ENCODE measurements around the gene TOMM70. TPM values are rescaled to one million over a fixed set of nuclear protein-coding genes. Genes with fewer than 3 reads are reported as not detected.

TOMM70 gene
- total RNA-seq, 2 experiments from 2014 or later = 56.2 to 57.8 TPM

- H3K36me3 Mint-ChIP-seq (ENCODE audit: low read depth) = no peaks in the 10 kb centered on the region
- intact Hi-C loops (cut with micrococcal nuclease) = no loop called here
- no peaks in the 10 kb centered on the region for H3K9me3 Mint-ChIP-seq
- no peaks in the 10 kb centered on the region for H3K27me3 Mint-ChIP-seq
- DNase-seq (no peak), ATAC-seq (no peak)
- TF ChIP-seq CTCF (IDR thresholded peaks at IDR 0.05) = no peak
- ChIA-PET CTCF (interaction anchor here (1.6 to 1.7 kb wide), 2 partner anchors 12 to 35 kb away, joined by 6 to 7 read pairs; no protein-coding TSS in a partner anchor), POLR2A (interaction anchor here (0.6 to 0.7 kb wide), 2 partner anchors 26 to 93 kb away, joined by 3 read pairs; partner anchors contain the start of genes LNP1 and TOMM70)
- no peak overlapping the region for H3K4me3 Mint-ChIP-seq
- no peaks in the 10 kb centered on the region for H3K4me1 Mint-ChIP-seq (ENCODE audit: low read depth)
- H3K27ac Mint-ChIP-seq = no peak overlapping the region
These were observed 26.8 kb upstream of the TOMM70 start for GRCh38 chr3:100427699-100428098.

GRCh38 chr3:100426067-100426682 is 25.3 kb upstream of the TOMM70 start:
- intact Hi-C loops (cut with micrococcal nuclease) = no loop called here
- Mint-ChIP-seq H3K36me3 (ENCODE audit: low read depth) (no peaks in the 10 kb centered on the region), H3K4me3 (no peak overlapping the region), H3K27me3 (no peaks in the 10 kb centered on the region), H3K9me3 (no peaks in the 10 kb centered on the region), H3K4me1 (ENCODE audit: low read depth) (no peaks in the 10 kb centered on the region), H3K27ac (no peak overlapping the region)
- no peak for ATAC-seq
- no peak for DNase-seq
- ChIA-PET CTCF (interaction anchor here (0.9 to 1.7 kb wide), 3 partner anchors 13 to 153 kb away, joined by 3 to 7 read pairs (median 6); no protein-coding TSS in a partner anchor), POLR2A (no interaction called here)
- TF ChIP-seq CTCF (IDR thresholded peaks at IDR 0.05) = no peak

GRCh38 chr3:100425316-100425715 is 24.4 kb upstream of the TOMM70 start:
- Mint-ChIP-seq H3K9me3 (no peaks in the 10 kb centered on the region), H3K4me3 (no peak overlapping the region), H3K27ac (no peak overlapping the region), H3K4me1 (ENCODE audit: low read depth) (no peaks in the 10 kb centered on the region), H3K36me3 (ENCODE audit: low read depth) (no peaks in the 10 kb centered on the region), H3K27me3 (no peaks in the 10 kb centered on the region)
- POLR2A ChIA-PET = no interaction called here
- CTCF ChIA-PET = interaction anchor here (0.9 kb wide), 1 partner anchor 154 kb away, joined by 3 read pairs; no protein-coding TSS in a partner anchor
- ATAC-seq (no peak), DNase-seq (no peak)
- no peak for TF ChIP-seq CTCF (IDR thresholded peaks at IDR 0.05)
- intact Hi-C loops (cut with micrococcal nuclease) = no loop called here

GRCh38 chr3:100424261-100424660 is 23.4 kb upstream of the TOMM70 start:
- H3K27ac Mint-ChIP-seq = no peak overlapping the region
- intact Hi-C loops (cut with micrococcal nuclease) = no loop called here
- DNase-seq (no peak), ATAC-seq (no peak)
- no peaks in the 10 kb centered on the region for H3K27me3 Mint-ChIP-seq
- ChIA-PET CTCF (no interaction called here), POLR2A (no interaction called here)
- H3K4me3 Mint-ChIP-seq = no peak overlapping the region
- H3K9me3 Mint-ChIP-seq = no peaks in the 10 kb centered on the region
- TF ChIP-seq CTCF (IDR thresholded peaks at IDR 0.05) = no peak
- no peaks in the 10 kb centered on the region for H3K36me3 Mint-ChIP-seq (ENCODE audit: low read depth)
- H3K4me1 Mint-ChIP-seq (ENCODE audit: low read depth) = no peaks in the 10 kb centered on the region

- no peak overlapping the region for H3K4me3 Mint-ChIP-seq
- H3K27ac Mint-ChIP-seq = no peak overlapping the region
- no peaks in the 10 kb centered on the region for H3K9me3 Mint-ChIP-seq
- no peaks in the 10 kb centered on the region for H3K36me3 Mint-ChIP-seq (ENCODE audit: low read depth)
- POLR2A ChIA-PET = no interaction called here
- no peaks in the 10 kb centered on the region for H3K27me3 Mint-ChIP-seq
- H3K4me1 Mint-ChIP-seq (ENCODE audit: low read depth) = no peaks in the 10 kb centered on the region
- DNase-seq = no peak
- TF ChIP-seq CTCF (IDR thresholded peaks at IDR 0.05) = no peak
- intact Hi-C loops (cut with micrococcal nuclease) = no loop called here
- CTCF ChIA-PET = interaction anchor here (1.1 kb wide), 1 partner anchor 107 kb away, joined by 4 read pairs; no protein-coding TSS in a partner anchor
- ATAC-seq = no peak
These were observed 22.7 kb upstream of the TOMM70 start for GRCh38 chr3:100423611-100424010.

Data from activated CD8-positive, alpha-beta T cell treated with anti-CD3 and anti-CD28 coated beads for 36 hours (primary cell).